Mucosa of stomach (tissue), 1 donor: ENCODE results near the gene TDRKH.

Experiments
- H3K27me3 ChIP-seq: one replicate; pipeline ENCODE4 v1.7.0; 2013; ENCODE audit warnings: mild to moderate bottlenecking, low read length; ENCODE audit not compliant: control insufficient read depth, insufficient read depth
- H3K36me3 ChIP-seq: one replicate; pipeline ENCODE4 v1.7.0; 2013; ENCODE audit warnings: low read length; ENCODE audit not compliant: control insufficient read depth, insufficient read depth
- H3K4me1 ChIP-seq: one replicate; pipeline ENCODE4 v1.7.0; 2013; ENCODE audit warnings: mild to moderate bottlenecking, low read length; ENCODE audit not compliant: control insufficient read depth, insufficient read depth
- H3K4me3 ChIP-seq: one replicate; pipeline ENCODE4 v1.7.0; 2013; ENCODE audit warnings: low read length
- H3K9ac ChIP-seq: one replicate; pipeline ENCODE4 v1.7.0; 2013; ENCODE audit warnings: mild to moderate bottlenecking, low read length, moderate library complexity
- H3K9me3 ChIP-seq: one replicate; pipeline ENCODE4 v1.7.0; 2013; ENCODE audit warnings: mild to moderate bottlenecking, low read length, moderate library complexity; ENCODE audit not compliant: control insufficient read depth
- donor health status: Pancreatic carcinoma.

Gene TDRKH

DNA sequence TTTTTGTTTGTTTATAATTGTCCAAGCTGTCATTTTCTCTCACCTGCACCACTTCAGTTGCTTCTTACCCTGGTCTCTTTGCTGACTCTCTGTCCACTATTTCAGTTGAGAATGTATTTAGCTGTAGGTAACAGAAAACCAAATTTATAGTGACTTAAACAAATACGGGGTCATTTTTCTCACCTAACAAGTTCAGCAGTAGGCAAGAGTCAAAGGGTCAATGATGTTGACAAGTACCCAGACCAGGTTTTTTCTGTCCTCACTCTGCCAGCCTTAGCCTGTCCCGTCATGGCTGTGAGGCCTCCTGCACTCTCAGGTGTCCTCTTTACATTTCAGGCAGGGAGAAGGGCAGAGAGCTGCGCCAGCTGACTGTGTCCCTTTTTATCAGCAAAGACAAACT lies 57.2 kb downstream of the TDRKH start:
- Histone ChIP-seq H3K27me3 (peaks cover 2% of the 10 kb centered on the region), H3K36me3 (no peaks in the 10 kb centered on the region), H3K4me1 (peaks cover 14% of the 10 kb centered on the region), H3K4me3 (no peak overlapping the region), H3K9me3 (no peaks in the 10 kb centered on the region), H3K9ac (no peak overlapping the region)

DNA sequence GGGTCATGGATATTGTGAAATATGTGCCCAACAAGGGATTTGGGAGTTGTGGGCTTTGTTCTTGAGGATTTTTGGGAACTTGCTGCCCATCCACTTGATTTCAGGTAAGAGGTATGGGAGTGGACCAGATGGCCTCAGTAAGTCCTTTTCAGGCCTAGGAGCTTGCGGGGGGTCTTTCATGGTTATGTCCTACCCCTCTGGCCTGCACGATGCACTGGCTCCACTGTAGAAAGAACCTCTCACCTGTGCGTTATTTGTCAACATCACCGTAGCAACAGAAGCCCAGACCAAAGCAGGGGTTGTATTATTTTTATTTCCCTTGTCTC lies 60.4 kb downstream of the TDRKH start:
- H3K9me3 ChIP-seq, result no peaks in the 10 kb centered on the region
- no peak overlapping the region for H3K9ac ChIP-seq
- peaks cover 14% of the 10 kb centered on the region for H3K4me1 ChIP-seq
- H3K36me3 ChIP-seq, result no peaks in the 10 kb centered on the region
- H3K27me3 ChIP-seq, result peaks cover 2% of the 10 kb centered on the region
- H3K4me3 ChIP-seq, result peak overlapping the region; percentile 18

DNA sequence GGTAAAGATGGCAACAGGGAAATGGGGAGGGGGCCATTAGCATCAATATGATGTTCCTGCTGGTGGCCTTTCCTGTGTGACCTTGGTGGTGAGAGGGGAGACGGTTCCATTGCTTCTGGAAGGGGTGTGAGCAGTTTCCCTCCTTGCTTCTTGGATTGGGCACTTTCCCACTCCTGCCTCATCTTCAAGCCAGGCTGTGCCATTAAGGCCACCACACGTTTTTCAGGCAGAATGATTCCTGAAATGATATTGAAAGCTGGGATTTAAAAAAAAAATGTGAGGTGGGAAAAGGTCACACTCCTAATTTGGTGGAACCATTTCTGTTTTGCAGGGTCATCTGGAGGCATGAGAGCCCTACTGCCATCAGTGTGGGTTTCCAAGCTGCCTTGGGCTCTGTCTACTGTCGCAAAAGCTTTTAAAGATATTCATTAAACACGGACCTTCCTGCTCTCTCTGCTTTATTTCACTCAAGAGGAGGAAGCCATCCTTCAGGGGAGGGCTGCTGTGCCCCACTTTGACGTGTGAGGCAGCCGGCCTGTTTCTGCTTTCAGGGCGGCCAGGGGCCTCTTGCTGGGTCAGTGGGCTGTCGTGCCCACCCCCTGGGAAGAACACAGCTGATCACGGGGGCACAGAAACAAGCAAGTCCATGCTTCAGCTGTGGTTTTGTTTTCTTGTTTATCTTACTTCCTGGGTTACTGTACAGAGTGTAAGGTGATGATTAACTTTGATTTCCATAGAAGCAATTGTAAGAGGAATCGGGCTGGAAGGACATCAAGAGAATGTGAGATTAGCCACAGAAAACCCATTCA lies 60.9 kb downstream of the TDRKH start:
- Histone ChIP-seq H3K9me3 (no peaks in the 10 kb centered on the region), H3K36me3 (no peaks in the 10 kb centered on the region), H3K9ac (peak overlapping the region; percentile 54), H3K27me3 (peaks cover 2% of the 10 kb centered on the region), H3K4me3 (peak overlapping the region; percentile 18), H3K4me1 (peaks cover 14% of the 10 kb centered on the region)

DNA sequence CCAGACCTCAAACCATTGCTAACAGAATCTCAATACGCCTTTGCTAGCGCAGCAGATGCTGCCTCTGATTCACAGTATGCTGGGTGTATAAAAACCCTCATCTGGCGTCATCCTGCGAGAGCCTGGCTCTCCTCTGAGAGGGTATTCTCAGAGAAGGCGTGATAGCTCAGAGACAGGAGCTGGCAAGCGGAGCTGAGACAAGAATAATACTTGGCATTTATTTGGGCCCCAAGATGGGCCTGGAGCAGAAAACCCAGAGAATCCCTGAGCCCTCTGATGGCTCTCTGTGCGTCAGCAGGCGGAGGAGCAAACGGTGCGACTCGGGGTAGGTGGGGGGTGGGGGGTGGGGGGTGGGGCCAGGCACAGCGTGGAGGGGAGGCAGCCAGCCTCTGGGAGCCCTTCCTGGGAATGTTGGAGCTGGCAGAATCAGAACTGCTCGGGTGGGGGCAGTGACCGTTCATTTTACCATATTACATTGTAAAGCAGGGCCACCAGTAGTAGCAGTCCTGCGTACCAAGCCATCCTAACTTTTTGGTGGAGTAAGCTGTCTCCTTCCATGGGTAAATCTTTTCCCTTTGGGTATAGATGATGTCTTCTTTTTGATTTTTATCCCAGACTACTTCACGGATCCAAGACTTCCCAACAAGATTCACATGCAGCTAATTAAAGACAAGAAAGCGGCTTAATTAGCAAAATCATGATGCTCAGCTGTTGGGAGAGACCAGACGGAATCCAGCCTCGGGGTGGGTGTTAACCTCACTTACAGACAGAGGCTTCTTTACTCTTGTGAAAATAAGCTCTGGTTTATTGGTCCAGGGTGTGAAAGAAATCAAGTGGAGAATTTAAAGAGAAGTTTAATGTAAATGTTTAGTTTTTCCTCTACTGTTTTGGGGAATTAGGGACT lies 61.9 kb downstream of the TDRKH start:
- Histone ChIP-seq H3K9ac (no peak overlapping the region), H3K9me3 (no peaks in the 10 kb centered on the region), H3K4me3 (no peak overlapping the region), H3K27me3 (peaks cover 7% of the 10 kb centered on the region), H3K36me3 (no peaks in the 10 kb centered on the region), H3K4me1 (peaks cover 14% of the 10 kb centered on the region)

DNA sequence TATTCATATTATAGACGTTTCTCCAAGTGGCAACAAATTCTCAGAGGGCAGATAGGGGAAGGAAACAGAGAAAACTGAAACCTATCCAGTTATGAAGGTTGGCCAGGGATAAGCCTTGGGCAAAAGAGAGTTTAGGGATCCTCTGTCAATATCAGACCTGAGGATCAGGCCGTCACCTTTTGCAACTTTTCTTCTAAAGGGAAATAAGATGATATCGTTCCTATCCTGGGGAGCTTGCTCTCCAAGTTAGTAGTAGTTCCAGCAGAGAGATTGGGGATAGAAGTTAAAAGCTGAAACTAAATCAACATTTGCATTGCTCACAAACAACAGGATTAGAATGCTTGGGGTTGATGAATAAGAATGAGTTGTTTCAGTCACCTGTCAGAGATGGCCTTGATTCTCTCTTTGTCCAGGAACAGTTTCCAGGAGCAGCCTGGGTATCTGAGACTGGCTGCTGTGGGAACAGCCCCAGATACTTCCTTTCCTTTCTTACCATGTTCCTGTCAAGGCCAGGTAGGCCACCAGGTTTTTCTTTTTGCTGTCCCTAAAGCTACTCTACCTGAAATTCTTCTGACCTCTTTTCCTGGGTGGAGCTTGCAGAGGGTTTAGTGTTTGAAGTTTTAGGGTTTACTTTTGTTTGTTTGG lies 66.5 kb downstream of the TDRKH start:
- H3K4me3 ChIP-seq, result no peak overlapping the region
- peaks cover 5% of the 10 kb centered on the region for H3K27me3 ChIP-seq
- H3K4me1 ChIP-seq, result peaks cover 18% of the 10 kb centered on the region
- no peak overlapping the region for H3K9ac ChIP-seq
- no peaks in the 10 kb centered on the region for H3K9me3 ChIP-seq
- no peaks in the 10 kb centered on the region for H3K36me3 ChIP-seq
